Left hindlimb (tissue), 1 donor: ENCODE measurements around the gene SRRM4.
"Not testable (repeated sequence)": the region's sequence is repeated elsewhere in the genome, so short reads cannot be mapped to it uniquely, and the experiment has no call there.

Experiments
- DNase-seq: peaks from one replicate; pipeline ENCODE4 v3.0.0-alpha.2; 2018

Gene SRRM4

DNA sequence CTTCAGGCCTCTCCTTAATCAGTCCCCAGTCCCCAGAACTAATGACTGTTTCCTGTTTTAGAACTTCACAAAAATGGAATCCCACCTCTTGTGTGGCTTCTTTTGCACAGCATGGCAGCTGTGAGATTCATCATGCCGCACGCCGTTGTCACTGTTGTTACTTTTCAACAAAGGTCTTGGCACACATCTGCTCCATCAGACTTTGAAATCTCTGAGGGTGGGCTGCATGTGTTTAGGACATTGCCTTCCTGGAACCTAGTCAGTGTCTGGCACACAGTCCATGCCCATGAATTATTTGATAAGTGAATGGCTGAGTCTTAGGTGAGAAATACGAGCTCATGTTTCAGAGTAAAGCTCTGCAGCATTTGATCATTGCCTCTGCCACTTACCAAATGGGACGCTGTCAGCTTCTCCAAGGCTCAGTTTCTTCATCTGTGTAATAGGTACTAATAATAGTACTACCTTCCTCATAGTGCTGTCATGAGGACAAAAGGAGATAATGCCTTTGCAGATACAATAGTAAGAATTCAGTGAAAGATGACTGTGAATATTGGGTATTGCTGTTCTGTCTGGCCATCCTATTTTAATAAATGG, 90.4 kb downstream of the SRRM4 start:
- no peak for DNase-seq

DNA sequence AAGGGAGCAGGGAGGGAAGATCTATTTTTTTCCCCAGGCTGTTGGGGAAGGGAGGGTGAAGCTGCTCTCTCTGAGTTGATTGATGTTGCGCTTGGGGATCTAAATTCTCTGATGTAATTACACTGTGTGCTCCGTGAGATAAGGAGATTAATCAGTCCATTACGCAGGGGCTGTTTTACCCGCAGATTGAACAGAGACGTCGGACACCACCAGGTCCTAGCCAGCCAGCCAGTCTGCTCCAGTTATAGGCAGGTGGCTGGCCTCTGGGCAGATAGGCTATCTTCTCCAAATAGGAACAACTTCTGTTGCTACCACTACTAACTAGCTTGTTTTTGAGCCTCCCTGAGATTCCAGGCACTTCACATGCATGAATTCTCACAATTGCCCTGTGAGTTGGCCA, 91.1 kb downstream of the SRRM4 start:
- no peak for DNase-seq

DNA sequence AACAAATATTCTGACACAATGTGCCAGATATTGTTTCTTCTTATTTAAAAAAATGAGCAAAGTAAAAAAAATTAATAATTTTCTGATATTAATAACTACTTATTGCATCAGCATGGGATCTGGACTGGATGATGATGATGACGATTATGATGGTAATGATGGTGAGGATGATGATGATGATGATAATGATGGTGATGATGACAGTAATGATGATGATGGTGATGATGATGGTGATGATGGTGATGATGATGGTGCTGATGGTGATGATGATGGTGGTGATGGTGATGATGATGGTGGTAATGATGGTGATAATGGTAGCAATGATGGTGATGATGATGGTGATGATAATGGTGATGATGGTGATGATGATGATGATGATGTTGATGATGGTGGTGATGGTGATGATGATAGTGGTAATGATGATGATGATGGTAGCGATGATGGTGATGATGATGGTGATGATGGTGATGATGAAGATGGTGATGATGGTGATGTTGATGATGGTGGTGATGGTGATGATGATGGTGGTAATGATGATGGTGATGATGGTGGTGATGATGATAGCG, 94.0 kb downstream of the SRRM4 start:
- no peak for DNase-seq

- no peak for DNase-seq
Observed at GRCh38 chr12:119075918-119076317, 94.6 kb downstream of the SRRM4 start.

- DNase-seq: no peak
Observed at GRCh38 chr12:119079530-119079929, 98.2 kb downstream of the SRRM4 start.

- DNase-seq: no peak
Observed at GRCh38 chr12:119082016-119082415, 100.7 kb downstream of the SRRM4 start.

- no peak for DNase-seq
Observed at GRCh38 chr12:119082496-119082895, 101.2 kb downstream of the SRRM4 start.

DNA sequence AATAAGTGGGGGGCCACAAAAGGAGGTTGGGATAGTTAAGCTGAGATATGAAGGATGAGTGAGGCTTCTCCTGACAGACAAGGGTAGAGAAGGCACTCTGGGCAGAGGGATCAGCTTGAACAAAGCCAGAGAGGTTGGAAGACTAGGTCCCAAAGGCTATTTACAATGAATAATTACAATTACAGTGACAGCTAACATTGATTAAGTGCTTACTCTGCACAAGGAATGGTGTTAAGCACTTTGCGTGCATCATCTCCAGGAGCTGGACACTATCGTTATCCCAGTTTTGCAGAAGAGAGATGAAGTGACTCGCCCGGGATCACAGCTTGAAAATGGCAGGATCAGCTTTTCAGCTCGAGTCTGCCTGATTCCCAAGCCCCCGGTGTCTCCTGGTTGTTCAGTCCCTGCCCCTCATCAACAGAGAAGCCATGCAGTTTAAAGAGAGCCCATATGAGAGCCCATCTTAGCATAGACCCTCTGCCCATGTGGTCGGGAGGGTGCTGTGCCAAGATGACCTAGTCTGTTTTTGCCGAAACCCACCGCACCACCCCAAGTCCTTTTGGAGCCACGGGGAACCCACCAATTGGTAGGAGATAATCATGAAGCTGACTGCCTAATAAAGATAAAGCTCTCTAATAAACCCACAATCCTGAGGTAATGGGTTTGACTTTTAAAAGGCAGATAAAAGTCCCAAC, 107.5 kb downstream of the SRRM4 start:
- no peak for DNase-seq

DNA sequence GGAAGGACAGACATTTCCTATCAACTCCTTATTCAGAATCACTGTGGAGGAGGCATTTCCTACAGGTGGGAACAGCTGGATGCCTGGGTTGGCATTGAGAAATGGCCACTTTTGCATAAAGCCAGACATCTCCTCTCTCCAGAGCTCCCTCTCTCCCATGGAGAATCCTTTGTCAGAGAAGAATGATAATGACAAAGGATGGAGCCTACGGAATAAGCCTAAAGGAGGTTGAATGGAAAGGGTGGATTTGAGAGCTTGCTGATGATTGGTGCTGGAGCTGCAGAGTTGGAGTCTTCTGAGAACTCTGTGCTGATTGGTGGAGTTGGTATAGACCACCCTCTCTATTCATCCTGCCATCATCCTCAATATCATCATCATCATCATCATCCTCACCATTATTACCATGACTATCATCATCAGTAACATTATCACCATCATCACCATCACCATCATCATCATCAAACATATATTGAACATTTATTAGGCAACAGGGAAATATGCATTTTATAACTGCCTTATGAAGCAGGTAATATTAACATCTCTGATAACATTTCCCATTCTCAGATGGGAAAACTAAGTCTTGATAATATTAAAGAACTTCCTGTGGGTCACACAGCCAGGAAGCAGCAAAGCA, 108.2 kb downstream of the SRRM4 start:
- no peak for DNase-seq

- DNase-seq: no peak
Observed at GRCh38 chr12:119090276-119090675, 108.9 kb downstream of the SRRM4 start.

GRCh38 chr12:119090865-119091264, 109.5 kb downstream of the SRRM4 start:
- DNase-seq: no peak

DNA sequence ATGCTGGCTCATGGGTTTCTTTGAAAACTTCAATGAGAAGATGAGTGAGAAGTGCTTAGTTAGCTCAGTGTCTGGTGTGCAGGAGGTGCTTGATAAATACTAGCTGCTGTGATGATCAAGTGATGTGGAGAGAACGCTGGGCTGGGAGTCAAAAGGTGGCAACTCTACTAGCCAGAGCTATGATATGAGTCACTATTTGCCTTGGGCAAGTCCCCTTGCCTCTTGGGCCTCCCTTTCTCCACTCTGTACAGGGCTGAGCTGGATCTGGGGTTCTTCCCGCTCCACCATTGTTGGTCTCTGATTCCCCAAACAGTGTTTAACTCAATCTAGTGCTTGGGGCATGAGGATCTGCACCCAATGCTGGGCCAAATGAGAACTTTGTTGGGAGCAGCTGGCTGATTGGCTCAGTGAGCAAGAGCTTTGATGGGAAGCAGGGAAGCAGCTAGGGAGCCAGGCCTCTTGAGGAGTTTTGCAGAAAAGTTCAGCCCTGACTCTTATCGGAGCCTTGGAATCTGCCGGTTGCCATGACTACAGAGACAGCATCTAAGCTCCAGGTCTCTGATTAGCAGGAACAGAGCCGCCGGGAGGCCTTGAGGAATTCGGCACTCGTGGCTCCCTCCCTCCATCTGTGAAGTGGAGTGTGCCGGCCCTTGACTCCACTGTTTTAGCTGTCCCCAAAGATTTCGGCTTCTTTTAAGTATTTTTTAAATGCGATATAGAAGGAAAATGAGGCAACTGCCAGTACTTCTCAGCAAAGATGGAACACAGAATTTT, 115.3 kb downstream of the SRRM4 start:
- no peak for DNase-seq

- DNase-seq: no peak
Observed at GRCh38 chr12:119100933-119101332, 119.6 kb downstream of the SRRM4 start.

- no peak for DNase-seq
Observed at GRCh38 chr12:119102274-119102673, 120.9 kb downstream of the SRRM4 start.

- no peak for DNase-seq
Observed at GRCh38 chr12:119102714-119103113, 121.4 kb downstream of the SRRM4 start.

GRCh38 chr12:119104969-119105368, 123.6 kb downstream of the SRRM4 start:
- not testable (repeated sequence) for DNase-seq

- no peak for DNase-seq
Observed at GRCh38 chr12:119113496-119113986, 132.2 kb downstream of the SRRM4 start.

DNA sequence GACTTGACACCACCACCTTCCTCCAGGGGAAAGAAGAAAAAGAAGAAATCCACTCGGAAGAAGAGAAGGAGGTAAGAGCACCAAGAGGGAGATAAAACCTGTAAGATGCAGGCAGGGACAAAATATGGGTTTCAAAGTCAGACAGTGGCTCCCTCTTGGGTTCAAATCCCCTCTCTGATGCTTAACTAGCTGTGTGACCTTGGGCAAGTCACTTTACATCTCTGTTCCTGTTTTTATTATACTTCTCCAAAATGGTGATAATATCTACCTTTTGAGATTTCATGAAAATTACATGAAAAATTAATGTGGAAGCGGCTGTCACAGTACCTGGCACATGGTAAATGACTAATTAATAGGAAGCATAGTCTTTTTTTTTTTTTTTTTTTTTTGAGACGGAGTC, 133.0 kb downstream of the SRRM4 start:
- no peak for DNase-seq

DNA sequence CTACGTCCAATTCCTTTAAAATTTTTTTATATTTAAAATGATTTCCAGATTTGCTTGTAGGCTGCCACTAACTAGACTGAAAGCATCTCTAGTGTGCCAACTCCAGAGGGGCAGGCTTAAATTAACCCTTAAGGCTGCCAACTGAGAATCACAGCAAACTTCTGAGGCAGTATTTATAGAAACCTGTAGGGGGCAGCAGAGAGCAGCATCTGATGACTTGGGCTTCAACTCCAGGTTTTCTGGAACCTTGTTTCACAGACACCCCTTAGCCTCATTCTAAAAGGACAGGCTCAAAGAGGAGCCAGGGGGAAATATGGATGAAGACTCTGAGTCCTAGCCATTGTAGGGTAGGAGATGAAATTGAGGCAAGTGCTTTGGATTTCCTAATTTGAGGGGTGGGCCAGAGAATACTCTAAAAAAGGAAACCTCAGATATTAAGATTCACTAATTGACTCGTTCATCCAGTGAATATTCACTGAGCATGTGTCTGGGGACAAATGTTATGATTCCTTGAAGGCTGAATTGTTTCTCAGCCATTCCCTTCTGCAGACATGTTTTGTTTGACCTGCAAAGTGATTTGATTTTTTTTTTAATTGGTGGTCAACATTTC, 134.1 kb downstream of the SRRM4 start:
- peak; percentile 32 for DNase-seq

- DNase-seq: no peak
Observed at GRCh38 chr12:119117936-119118335, 136.6 kb downstream of the SRRM4 start.

DNA sequence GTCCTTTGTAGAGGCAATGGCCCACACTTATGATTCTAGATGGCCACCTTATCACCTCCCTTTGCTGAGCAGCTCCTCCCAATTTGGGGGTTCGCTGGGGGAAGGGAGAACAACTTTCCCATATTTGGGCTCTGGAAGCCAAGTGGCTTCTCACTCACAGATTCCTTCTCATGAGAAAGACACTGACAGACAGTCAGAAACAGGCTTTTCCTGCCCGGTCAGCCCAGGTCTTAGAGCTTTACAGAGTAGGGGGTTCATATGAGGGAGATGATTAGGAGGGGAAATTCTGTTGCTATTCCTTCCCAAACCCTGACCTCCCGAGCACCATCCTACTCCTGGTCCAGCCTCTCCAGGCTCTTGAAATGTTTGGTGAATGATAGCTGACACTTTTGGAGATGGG, 137.3 kb downstream of the SRRM4 start:
- no peak for DNase-seq

- no peak for DNase-seq
Observed at GRCh38 chr12:119122047-119122446, 140.7 kb downstream of the SRRM4 start.

DNA sequence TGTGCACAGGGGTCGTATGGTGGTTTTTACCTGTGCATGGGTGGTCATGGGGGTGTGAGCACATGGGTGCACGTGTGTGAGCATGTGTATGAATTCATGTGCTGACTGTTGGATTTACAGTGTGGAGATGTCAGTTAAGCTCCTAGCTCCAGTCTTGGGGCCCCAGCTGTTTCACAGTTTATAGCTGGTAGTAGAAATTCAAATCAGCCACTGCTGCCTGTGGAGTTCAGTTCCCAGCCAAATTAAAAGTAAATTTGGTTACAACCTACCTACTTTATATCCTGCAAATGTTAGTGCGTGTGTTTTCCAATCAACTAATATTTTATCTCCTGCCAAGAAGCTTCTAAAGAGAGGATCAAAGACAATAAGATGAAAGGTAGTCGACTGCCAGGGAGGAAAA, 141.4 kb downstream of the SRRM4 start:
- no peak for DNase-seq
